ENCODE results near the gene C2orf68.
A peak's percentile ranks its signal among the peaks of the same experiment; 100 is the strongest.
"Not testable (repeated sequence)": the region's sequence is repeated elsewhere in the genome, so short reads cannot be mapped to it uniquely, and the experiment has no call there.

Gene C2orf68, protein sequence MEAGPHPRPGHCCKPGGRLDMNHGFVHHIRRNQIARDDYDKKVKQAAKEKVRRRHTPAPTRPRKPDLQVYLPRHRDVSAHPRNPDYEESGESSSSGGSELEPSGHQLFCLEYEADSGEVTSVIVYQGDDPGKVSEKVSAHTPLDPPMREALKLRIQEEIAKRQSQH

DNA sequence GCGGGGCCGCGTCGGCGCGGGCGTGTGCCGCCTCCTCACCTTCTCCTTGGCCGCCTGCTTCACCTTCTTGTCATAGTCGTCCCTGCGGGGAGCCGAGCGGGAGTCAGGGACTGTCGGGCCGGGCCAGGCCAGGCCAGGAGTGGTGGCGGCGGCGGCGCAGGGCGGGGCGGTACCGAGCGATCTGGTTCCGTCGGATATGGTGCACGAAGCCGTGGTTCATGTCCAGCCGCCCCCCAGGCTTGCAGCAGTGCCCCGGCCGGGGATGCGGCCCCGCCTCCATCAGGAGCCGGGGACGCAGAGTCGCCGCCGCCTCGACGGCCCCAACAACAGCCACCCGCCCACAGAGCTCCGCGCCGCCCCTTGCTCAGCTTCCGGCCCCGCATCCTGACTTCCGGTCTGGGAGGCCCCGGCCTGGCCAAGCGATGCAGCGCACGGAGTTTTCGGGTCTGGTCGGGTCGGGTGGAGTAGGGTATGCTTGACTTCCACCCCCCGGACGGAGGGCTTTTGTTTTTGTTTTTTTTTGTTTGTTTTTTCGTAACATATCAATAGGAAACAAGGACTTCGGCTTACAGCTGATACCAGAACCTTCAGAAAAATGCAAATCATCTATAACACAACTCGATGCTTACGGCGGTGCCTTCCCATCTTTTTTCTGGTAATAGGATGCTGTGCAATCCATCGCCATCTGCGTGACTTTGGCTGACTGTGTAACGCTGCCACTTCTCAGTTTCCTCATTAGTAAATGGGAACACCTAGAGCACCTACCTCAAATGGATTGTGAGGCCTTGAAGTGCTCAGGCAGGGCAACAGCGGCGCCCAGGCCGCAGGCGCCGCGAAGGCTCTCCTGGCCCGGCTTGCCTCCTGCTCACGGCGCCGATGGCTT is at the start of gene C2orf68:
Gene C2orf68, minus strand, starts transcription at position 362 of the 883 bp plus-strand sequence. Its CDS starts 82 bp downstream, at position 280.
- peak; percentile 82 to 90 (median 82) for DNase-seq (ENCODE audit: low read depth in 2 of 3, low spot score in 1 of 3)

DNA sequence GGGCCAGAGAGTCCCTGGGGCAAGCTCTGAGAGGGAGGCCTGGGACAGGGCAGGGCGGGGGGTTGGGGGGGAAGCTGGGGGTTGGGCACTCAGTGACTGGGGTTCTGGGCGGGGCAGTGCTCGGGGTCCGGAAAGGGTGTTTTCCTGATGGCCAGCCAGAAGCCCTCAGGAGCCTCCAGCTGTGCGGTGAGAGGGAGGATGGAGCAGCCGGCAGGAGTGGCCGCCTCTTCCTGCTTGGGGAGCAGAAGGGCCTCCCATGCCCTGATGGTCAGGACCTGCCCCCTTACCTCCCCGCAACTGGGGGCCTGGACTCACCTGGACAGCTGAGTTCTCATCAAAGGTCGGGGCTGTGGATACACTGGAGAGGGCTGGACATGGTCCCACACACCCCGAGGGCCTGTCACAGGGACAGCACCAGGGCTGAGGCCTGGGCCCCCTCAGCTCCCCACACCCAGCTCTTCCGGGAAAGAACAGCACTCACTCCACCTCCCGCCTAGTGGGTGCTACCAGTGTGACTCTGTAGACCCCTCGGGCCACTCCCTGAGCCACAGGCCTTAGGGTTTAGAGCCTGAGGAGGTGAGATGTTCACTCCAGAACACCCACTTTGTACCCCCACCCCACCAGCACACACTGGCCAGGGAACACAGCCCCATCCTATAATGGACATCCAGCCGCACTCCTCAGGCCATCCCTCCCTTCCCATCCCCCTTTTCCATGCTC is 49.4 kb upstream of the C2orf68 start:
- DNase-seq (ENCODE audit: low read depth in 2 of 3, low spot score in 1 of 3), result no peak

DNA sequence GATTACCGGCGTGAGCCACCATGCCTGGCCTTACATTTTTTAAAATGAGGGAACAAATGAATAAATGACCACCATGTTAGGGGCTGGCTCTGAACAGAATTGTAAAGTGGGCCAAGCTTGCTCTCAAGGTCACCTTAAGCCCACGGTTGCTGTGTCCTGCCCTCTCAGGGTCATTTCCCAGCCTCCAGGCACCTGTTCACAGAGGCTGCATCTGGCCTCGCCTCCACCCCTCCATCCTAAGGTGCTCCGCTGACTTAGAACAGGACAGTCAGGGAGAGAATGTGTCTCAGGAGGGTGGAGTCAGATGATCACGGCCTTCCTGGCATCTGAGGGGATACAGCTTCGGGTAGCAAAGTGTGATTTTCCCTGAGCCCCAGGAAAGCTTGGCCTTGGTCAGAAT is 48.9 kb upstream of the C2orf68 start:
- DNase-seq (ENCODE audit: low read depth in 2 of 3, low spot score in 1 of 3), result no peak

DNA sequence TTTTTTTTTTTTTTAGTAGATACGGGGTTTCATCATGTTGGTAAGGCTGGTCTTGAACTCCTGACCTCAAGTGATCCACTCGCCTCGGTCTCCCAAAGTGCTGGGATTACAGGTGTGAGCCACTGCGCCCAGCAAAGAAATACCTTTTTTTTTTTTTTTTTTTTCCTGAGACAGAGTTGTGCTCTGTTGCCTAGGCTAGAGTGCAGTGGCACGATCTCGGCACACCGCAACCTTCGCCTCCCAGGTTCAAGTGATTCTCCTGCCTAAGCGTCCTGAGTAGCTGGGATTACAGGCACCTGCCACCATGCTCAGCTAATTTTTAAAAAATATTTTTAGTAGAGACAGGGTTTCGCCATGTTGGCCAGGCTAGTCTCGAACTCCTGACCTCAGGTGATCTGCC is 48.4 kb upstream of the C2orf68 start:
- DNase-seq (ENCODE audit: low read depth in 2 of 3, low spot score in 1 of 3), result not testable (repeated sequence)

DNA sequence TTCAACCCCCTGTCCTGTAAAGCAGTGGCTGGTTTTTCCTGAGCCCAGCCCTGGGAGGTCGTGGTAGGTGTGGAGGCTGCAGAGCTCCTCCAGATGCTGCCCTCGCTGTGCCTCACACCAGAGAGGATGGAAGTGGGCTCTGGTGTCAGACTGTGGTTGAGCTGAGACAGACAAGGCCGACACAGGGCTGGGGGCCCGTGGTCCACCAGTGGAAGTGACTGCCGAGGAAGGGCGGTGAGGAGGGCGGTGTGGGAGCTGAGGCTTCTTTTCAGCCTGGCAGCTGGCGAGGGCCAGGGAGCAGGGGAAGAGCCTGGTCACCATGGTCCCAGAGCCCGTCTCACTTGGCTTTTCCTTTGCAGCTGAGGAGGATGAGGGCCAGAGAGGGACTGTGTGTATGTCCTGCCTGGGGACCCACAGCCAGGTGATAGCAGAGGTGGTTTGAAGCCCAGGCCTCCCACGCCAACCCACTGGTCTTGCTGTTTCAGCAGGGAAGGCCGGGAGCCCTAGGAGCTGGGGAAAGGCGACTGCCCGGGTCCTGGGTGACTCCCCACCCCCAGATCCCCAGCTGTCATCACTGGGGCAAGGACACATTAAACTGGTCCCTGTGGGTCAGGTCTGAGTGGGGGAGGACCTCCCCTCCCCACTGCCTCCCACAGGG is 47.6 kb upstream of the C2orf68 start:
- DNase-seq (ENCODE audit: low read depth in 2 of 3, low spot score in 1 of 3), result no peak

DNA sequence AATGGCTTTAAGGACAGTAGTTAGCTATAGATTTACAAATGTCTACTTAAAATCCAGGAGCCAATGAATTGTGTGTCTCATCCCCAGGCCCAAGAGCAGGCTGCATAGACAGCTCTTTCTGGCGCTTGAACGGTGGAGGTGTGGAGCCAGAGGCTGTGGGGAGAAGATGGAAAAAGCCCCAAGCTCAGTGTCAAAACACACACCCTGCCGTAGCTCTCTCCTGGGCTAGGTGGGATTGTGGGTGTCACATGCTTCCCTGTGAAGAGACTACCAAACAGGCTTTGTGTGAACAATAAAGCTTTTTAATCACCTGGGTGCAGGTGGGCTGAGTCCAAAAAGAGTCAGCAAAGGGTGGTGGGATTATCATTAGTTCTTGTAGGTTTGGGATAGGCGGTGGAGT is 45.5 kb upstream of the C2orf68 start:
- not testable (repeated sequence) for DNase-seq (ENCODE audit: low read depth in 2 of 3, low spot score in 1 of 3)

DNA sequence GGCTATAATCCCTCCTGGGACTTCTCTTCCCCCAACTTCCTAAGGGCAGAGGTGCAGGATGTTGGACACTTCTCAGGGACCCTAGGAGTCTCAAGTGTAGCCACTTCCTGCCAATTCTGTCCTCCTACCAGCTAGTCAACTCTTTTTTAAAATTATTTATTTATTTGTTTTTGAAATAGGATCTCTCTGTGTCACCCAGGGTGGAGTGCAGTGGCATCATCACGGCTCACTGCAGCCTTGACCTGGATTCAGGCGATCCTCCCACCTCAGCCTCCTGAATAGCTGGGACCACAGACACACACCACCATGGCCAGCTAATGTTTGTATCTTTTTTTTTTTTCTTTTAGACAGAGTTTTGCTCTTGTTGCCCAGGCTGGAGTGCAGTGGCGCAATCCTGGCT is 44.6 kb upstream of the C2orf68 start:
- no peak for DNase-seq (ENCODE audit: low read depth in 2 of 3, low spot score in 1 of 3)

DNA sequence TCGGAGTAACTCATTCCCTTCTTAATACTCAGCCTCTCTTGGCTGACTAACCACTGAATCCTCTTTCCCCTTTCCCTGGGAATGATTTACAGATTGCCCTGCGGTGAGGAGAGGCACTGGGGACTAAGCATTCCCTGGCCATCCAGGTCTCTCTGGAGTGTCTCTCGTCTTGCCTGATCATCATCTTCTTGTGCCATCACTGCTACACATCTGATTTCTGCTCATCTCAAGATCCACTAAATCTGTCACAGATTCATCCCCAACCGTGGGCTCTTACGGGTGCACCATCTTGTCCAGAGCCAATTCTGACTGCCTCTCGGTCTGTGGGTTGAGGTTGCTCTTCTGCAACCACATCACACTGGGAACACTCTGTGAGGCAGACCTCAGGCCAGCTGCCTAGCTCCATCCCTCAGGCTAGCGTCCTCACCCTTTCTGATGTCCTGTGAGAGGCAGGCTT is 44.1 kb upstream of the C2orf68 start:
- DNase-seq (ENCODE audit: low read depth in 2 of 3, low spot score in 1 of 3), result no peak

DNA sequence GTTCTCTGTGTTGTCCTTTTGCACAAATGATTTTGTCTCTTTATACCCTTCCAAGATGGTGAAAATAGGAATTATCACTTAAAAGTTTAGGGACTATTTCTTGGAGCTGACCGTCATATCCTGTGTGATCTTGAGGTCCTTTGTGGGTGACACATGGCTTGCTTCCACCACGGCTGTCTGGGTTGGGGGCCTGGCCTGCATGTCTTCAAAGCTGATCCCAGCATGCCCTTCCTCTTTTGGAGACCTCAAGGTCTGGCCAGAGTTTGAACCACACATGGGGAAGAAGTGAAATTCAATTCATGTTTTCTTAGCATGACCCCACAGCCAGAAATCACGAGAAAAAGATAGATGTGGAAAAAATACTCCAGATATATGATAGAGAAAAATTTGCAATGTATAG is 42.1 kb upstream of the C2orf68 start:
- no peak for DNase-seq (ENCODE audit: low read depth in 2 of 3, low spot score in 1 of 3)

DNA sequence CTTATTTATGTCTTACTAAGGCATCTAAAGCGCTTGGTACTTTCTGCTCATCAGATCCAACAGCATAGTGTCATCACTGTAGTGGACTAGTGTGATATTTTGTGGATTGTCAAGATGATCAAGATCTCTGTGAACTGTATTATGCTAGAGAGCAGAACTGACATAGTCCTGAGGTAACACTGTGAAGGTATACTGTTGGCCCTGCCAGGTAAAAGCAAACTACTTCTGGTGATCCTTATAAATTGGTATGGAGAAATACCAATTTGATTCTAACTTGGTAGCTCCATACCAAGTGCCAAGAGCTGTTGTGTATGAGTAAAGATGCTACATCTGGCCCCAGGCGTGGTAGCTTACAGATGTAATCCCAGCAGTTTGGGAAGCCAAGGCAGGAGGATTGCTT is 40.2 kb upstream of the C2orf68 start:
- no peak for DNase-seq (ENCODE audit: low read depth in 2 of 3, low spot score in 1 of 3)

DNA sequence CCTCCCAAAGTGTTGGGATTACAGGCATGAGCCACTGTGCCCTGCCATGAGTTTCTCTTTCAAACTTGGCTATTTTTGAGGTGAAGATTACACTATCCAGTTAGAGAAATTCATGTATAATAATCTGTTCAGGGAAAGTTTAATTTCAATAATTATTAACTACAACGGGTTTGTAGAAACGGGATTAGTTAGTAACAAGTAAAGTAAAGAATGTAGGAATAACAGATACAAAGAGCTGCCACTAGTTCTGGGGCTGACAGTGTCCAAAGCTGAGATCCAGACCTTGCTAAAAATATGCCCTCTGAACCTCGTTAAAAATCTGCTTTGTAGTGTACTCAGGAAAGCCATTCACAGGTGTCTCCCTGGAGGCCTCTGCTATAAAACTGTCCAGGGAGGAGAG is 39.2 kb upstream of the C2orf68 start:
- DNase-seq (ENCODE audit: low read depth in 2 of 3, low spot score in 1 of 3), result no peak

DNA sequence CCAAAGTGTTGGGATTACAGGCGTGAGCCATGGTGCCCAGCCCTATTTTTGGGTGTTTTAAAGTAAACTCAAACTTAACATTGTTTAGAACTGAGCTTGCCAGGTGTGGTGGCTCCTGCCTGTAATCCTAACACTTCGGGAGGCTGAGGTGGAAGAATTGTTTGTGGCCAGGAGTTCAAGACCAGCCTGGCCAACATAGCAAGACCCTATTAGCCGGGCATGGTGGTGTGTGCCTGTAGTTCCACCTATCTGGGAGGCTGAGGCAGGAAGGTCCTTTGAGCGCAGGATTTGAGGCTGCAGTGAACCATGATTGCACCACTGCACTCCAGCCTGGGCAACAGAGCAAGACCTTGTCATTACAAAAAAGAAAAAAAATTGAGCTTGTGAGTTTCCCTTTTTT is 38.6 kb upstream of the C2orf68 start:
- no peak for DNase-seq (ENCODE audit: low read depth in 2 of 3, low spot score in 1 of 3)

DNA sequence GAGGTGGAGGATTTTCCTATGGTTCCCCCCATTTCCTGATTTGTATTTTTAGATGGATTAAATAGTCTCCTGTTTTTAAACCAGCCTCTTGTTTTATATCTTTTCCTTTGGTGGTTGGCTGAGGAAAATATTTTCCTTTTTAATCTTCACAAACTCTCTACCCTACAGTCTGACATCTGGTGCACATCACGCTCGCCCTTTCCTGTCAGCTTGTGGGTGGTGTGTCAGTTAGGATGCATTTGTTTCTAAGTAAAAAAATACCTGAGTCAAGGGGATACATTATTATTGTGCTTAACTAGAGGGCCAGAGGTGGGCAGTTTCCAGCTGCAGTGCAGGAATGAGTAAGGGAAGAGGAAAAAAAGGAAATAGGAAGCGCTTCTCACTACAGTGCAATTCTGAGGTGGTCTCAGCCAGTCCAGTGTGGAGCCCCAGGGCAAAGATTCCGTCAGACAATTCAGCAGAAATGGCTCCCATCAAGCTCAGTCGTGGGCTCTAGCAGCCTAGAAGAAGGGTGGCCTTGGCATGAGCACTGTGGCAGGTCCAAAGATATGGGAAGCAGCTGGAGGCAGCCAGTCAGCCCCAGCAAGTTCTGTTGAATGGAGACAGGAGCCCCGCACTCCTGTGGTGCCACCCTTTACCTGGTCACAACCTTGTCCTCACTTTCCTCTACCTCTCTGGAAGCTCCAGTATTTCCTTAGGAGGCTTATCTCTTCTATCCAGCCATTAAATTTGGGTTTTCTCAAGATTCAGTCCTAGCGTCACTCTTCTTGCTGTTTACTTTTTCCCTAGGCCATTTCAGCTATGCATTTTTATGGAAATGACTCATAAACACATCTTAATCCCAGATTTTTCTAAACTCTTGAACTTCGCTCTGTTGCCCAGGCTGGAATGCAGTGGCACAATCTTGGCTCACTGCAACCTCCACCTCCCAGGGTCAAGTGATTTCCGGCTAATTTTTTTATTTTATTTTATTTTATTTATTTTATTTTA is 37.6 kb upstream of the C2orf68 start:
- DNase-seq (ENCODE audit: low read depth in 2 of 3, low spot score in 1 of 3), result no peak

DNA sequence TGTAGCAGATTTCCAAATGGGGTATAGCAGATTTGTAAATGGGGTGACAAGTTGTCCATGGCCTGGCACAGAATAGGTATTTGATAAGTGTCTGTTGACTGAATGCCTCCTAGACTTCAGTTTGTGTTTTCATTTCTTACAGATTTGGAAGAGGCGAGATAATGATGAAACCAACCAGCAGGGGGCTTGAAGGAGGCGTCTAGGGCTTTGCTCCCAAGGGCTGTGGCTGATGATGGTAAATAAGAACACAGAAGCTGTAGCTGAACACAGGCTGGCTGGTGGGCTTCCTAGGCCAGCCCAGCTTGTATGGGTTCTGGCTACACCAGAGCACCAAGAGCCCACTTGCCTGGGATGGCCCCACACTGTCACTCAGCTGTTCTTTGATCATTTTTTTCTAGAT is 36.8 kb upstream of the C2orf68 start:
- no peak for DNase-seq (ENCODE audit: low read depth in 2 of 3, low spot score in 1 of 3)

DNA sequence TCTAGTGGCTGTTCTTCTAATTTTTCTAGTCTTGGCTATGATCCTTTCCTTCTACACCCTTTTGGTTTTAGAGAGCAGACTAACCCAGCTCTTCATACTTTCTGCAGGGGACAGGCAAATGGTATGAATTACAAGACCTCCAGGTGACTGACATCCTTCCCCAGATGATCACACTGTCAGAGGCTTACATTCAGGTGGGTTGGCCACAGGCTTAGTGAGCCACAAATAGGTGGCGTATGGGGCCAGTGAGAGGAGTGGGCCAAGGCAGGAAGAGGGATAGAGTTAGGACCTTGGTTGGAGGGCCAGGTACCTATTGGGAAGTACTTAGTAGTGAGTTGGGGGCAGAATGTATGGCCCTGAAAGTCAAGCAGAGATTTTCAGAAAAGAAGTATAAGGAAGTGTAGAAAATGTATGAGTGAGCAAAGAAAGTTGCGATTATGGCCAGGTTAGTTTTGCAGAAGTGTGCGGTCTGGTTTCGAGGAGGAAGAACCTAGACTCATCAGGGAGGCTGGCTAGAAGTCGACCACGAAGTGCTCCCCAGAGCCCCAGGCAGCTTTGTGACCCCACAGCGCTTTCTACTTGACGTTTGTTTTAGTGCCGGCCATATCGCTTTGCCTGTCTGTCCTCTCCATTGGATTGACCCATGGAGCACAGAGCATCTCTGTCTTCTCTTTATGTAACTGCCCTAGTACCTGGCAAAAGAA is 36.1 kb upstream of the C2orf68 start:
- no peak for DNase-seq (ENCODE audit: low read depth in 2 of 3, low spot score in 1 of 3)

DNA sequence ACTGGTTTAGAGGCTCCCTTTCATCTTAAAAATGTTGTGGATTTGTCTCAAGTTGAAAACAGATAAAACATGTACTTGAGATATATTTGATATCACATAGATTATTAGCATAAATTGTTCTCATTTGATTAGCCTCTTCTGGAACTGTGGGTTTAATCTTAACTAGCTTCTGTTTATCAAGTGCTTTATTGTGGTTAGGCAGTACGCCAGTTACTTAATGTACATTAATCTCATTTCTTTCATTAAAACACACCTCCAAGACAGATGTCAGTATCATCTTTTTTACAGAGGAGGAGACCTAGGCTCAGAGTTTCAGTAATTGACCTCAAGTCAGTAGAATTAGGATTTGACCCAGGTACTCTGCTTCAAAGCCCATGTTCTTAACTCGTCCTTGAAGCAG is 34.3 kb upstream of the C2orf68 start:
- no peak for DNase-seq (ENCODE audit: low read depth in 2 of 3, low spot score in 1 of 3)

DNA sequence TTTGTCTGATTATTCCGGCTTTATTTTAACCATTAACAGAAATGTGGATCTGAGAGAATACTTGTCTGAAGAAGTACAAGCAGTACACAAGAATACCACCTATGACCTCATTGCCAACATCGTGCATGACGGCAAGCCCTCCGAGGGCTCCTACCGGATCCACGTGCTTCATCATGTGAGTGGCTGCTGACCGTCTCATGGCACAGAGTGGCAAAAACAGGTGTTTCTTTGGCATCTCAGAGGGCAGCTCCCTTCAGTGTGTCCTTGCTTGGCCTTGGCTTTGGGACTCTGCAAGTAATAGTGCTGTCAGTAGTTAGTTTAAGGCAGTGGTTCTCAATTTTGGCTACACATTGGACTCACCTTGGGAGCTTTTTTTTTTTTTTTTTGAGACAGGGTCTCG is 33.0 kb upstream of the C2orf68 start:
- DNase-seq (ENCODE audit: low read depth in 2 of 3, low spot score in 1 of 3), result no peak

DNA sequence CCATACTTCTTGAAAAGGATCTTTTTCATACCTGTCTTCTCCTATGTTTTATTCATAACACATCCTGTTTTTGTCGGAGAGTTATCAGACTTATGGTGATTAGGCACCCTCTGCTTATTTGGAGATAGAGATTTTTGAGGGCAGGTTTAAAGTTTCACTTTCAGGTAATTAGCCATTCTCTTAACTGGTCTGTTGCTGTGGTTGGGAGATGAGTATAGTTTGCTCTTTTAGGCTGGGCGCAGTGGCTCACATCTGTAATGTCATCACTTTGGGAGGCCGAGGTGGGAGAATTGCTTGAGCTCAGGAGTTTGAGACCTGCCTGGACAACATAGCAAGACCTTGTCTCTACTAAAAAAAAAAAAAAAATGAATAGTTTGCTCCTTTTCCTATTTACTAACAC is 30.9 kb upstream of the C2orf68 start:
- DNase-seq (ENCODE audit: low read depth in 2 of 3, low spot score in 1 of 3), result no peak

DNA sequence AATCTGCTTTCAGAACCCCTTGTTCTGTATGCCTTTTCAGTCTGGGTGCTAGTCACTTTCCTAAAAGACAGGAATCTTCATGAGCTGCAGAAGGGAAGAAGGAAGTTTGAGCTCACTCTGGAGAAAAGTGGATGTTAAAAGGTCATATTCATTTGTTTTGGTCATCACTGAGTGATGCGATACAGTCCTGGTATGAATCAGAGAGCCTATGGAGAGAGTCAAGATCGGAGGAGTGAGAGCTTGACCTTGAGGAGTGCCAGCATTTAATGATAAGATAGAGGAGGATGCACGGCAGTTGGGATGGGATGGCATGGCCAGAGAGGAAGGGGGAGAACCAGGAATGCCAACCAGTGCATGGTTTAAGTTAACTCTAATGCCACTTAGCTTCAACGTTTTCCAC is 23.8 kb upstream of the C2orf68 start:
- no peak for DNase-seq (ENCODE audit: low read depth in 2 of 3, low spot score in 1 of 3)

DNA sequence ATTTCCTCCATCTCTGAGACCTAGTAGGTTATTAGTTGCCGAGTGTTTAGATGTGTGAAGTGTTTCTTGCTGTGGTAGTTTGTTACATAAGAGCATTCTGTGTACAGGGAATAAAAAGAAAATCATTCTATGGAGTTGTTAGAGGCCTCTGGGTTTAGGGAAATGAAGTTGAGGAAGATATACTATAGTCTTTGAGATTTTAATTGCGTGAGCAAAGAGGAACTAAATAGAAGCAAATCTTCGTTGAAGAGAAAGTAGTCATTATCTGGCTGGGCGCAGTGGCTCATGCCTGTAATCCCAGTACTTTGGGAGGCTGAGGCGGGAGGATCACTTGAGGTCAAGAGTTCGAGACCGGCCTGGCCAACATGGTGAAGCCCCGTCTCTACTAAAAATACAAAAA is 23.1 kb upstream of the C2orf68 start:
- no peak for DNase-seq (ENCODE audit: low read depth in 2 of 3, low spot score in 1 of 3)
